GM18861 (cell line): ENCODE results near the gene WDFY3.
"Not testable (repeated sequence)": the region's sequence is repeated elsewhere in the genome, so short reads cannot be mapped to it uniquely, and the experiment has no call there.

ENCODE experiments used
- ATAC-seq: cut with Tn5 transposase; IDR thresholded peaks from one replicate; pipeline ENCODE4 v1.9.1; 2021; ENCODE audit not compliant: unreplicated experiment

Gene WDFY3

GRCh38 chr4:84682661-84683060, 283.8 kb downstream of the WDFY3 start:
- not testable (repeated sequence) for ATAC-seq

- ATAC-seq = no peak
These were observed 284.8 kb downstream of the WDFY3 start for GRCh38 chr4:84681486-84682274.

- ATAC-seq = no peak
These were observed 285.5 kb downstream of the WDFY3 start for GRCh38 chr4:84680956-84681355.

- no peak for ATAC-seq
These were observed 287.3 kb downstream of the WDFY3 start for GRCh38 chr4:84678976-84679744.

- ATAC-seq = no peak
These were observed 288.5 kb downstream of the WDFY3 start for GRCh38 chr4:84677995-84678394.

GRCh38 chr4:84677093-84677492, 289.4 kb downstream of the WDFY3 start:
- no peak for ATAC-seq

GRCh38 chr4:84673475-84674240, 292.8 kb downstream of the WDFY3 start:
- no peak for ATAC-seq

- ATAC-seq = no peak
These were observed 294.3 kb downstream of the WDFY3 start for GRCh38 chr4:84672177-84672576.

GRCh38 chr4:84669201-84669600, 297.3 kb downstream of the WDFY3 start:
- no peak for ATAC-seq

GRCh38 chr4:84666439-84666838, 300.1 kb downstream of the WDFY3 start:
- ATAC-seq = no peak

- not testable (repeated sequence) for ATAC-seq
These were observed 301.7 kb downstream of the WDFY3 start for GRCh38 chr4:84664767-84665166.

GRCh38 chr4:84661191-84661939, 305.1 kb downstream of the WDFY3 start:
- no peak for ATAC-seq

- no peak for ATAC-seq
These were observed 305.9 kb downstream of the WDFY3 start for GRCh38 chr4:84660606-84661005.

- ATAC-seq = no peak
These were observed 314.0 kb downstream of the WDFY3 start for GRCh38 chr4:84652478-84652877.

- ATAC-seq = no peak
These were observed 315.0 kb downstream of the WDFY3 start for GRCh38 chr4:84651499-84651898.

- ATAC-seq = no peak
These were observed 317.4 kb downstream of the WDFY3 start for GRCh38 chr4:84648863-84649647.

GRCh38 chr4:84648178-84648577, 318.3 kb downstream of the WDFY3 start:
- no peak for ATAC-seq

GRCh38 chr4:84647312-84647884, 319.1 kb downstream of the WDFY3 start:
- ATAC-seq = no peak

- no peak for ATAC-seq
These were observed 322.4 kb downstream of the WDFY3 start for GRCh38 chr4:84644087-84644486.

- no peak for ATAC-seq
These were observed 327.3 kb downstream of the WDFY3 start for GRCh38 chr4:84639145-84639544.
